B cell (primary cell): Measurements from ENCODE around the gene TUT4. TPM values are rescaled to one million over a fixed set of nuclear protein-coding genes. Genes with fewer than 3 reads are reported as not detected.
"Not testable (repeated sequence)": the region's sequence is repeated elsewhere in the genome, so short reads cannot be mapped to it uniquely, and the experiment has no call there.

Source experiments
- ATAC-seq: fragments of 200-7000 bp; cut with Tn5 transposase; one replicate; pipeline ENCODE4 v1.10.0; 2021; ENCODE audit warnings: low read depth, mild to moderate bottlenecking, moderate number of reproducible peaks, moderate library complexity
- CTCF ChIA-PET: fragments of 350-600 bp; sonication (Branson Sonifier 250); formaldehyde crosslinking; loops from one replicate; lab custom pipeline; 2021; ENCODE audit warnings: antibody characterized with exemption, inconsistent platforms; lab: Charles Lee
- POLR2A ChIA-PET: fragments of 350-600 bp; sonication (Branson Sonifier 250); formaldehyde crosslinking; loops from one replicate; lab custom pipeline; 2021; ENCODE audit warnings: antibody characterized with exemption; lab: Charles Lee
- DNase-seq: peaks from one replicate; pipeline ENCODE4 v3.0.0; 2013
- H2AFZ ChIP-seq: 2 replicates; pipeline ENCODE4 v1.6.1; 2012; ENCODE audit warnings: mild to moderate bottlenecking, low read depth, low read length; ENCODE audit not compliant: insufficient read depth, poor library complexity, severe bottlenecking
- H3K27ac ChIP-seq, 2 donors: 1 replicate in 1 of 2; 2 replicates in 1 of 2; pipeline ENCODE4 v1.5.1; 2012 to 2013; ENCODE audit warnings: low read length in 2 of 2, mild to moderate bottlenecking in 2 of 2, moderate library complexity in 1 of 2
- H3K27me3 ChIP-seq, 4 experiments: fragments of 200-600 bp in 1 of 4; sonication (generic) in 1 of 4; replicated peaks in 1 of 4; 1 replicate in 2 of 4; 2 replicates in 2 of 4; pipeline versions ENCODE4 v1.6.1 to v1.7.0; 2013 to 2016; ENCODE audit warnings: low read length in 3 of 4, mild to moderate bottlenecking in 2 of 4, mixed read lengths in 1 of 4, moderate library complexity in 1 of 4; ENCODE audit not compliant: insufficient read depth in 4 of 4, control insufficient read depth in 3 of 4; ENCODE audit errors: control extremely low read depth in 1 of 4
- H3K36me3 ChIP-seq, 2 experiments: replicated peaks in 1 of 2; 1 replicate in 1 of 2; 2 replicates in 1 of 2; pipeline versions ENCODE4 v1.6.1 to v1.7.1; 2013; ENCODE audit warnings: low read length in 1 of 2; ENCODE audit not compliant: insufficient read depth in 2 of 2, control insufficient read depth in 1 of 2; ENCODE audit errors: control extremely low read depth in 1 of 2, extremely low read depth in 1 of 2
- H3K4me1 ChIP-seq, 2 donors: fragments of 200-600 bp in 1 of 2; sonication (generic) in 1 of 2; 1 replicate in 1 of 2; 2 replicates in 1 of 2; pipeline versions ENCODE4 v1.5.1 to v1.6.1; 2013 to 2017; ENCODE audit warnings: low read length in 2 of 2; ENCODE audit not compliant: control insufficient read depth in 2 of 2, insufficient read depth in 2 of 2
- H3K4me2 ChIP-seq: replicated peaks from 2 replicates; pipeline ENCODE3; 2012; ENCODE audit warnings: mild to moderate bottlenecking, low read depth, low read length; ENCODE audit not compliant: poor library complexity, severe bottlenecking
- H3K4me3 ChIP-seq, 5 experiments: fragments of 200-600 bp in 1 of 5; sonication (generic) in 1 of 5; 1 replicate in 3 of 5; 2 replicates in 2 of 5; pipeline versions ENCODE4 v1.5.1 to v1.7.0; 2011 to 2016; ENCODE audit warnings: low read length in 4 of 5, mild to moderate bottlenecking in 4 of 5, low read depth in 2 of 5, control low read depth in 1 of 5, moderate library complexity in 1 of 5; ENCODE audit not compliant: insufficient read depth in 1 of 5; ENCODE audit errors: control extremely low read depth in 1 of 5, extremely low read depth in 1 of 5
- H3K79me2 ChIP-seq: fragments of 200-600 bp; sonication (generic); one replicate; pipeline ENCODE4 v1.6.0; 2016; ENCODE audit warnings: low read length; ENCODE audit not compliant: control insufficient read depth, insufficient read depth
- H3K9ac ChIP-seq: fragments of 200-600 bp; sonication (generic); 2 replicates; pipeline ENCODE4 v1.6.1; 2017; ENCODE audit warnings: mild to moderate bottlenecking, low read length, moderate library complexity
- H3K9me3 ChIP-seq, 3 donors: one replicate each; pipeline versions ENCODE4 v1.6.1 to v1.7.1; 2013; ENCODE audit warnings: low read length in 2 of 3; ENCODE audit not compliant: control insufficient read depth in 2 of 3, insufficient read depth in 1 of 3; ENCODE audit errors: control extremely low read depth in 1 of 3
- H4K20me1 ChIP-seq: 2 replicates; pipeline ENCODE4 v1.6.0; 2012; ENCODE audit warnings: mild to moderate bottlenecking, low read length; ENCODE audit not compliant: insufficient read depth, control insufficient read depth, poor library complexity, severe bottlenecking
- H3K27ac Mint-ChIP-seq: one replicate; pipeline ENCODE4 v1.8.0; 2021; ENCODE audit warnings: mixed read lengths
- H3K27me3 Mint-ChIP-seq: one replicate; pipeline ENCODE4 v1.8.0; 2021; ENCODE audit warnings: mixed read lengths
- H3K4me1 Mint-ChIP-seq: one replicate; pipeline ENCODE4 v1.8.0; 2021; ENCODE audit warnings: mixed read lengths
- H3K4me3 Mint-ChIP-seq: one replicate; pipeline ENCODE4 v1.8.0; 2021; ENCODE audit warnings: mixed read lengths
- H3K9me3 Mint-ChIP-seq: one replicate; pipeline ENCODE4 v1.8.0; 2022; ENCODE audit warnings: mixed read lengths; ENCODE audit not compliant: insufficient read depth
- EZH2 ChIP-seq: IDR thresholded peaks from 2 replicates; pipeline ENCODE4 v1.6.1; 2012; ENCODE audit warnings: borderline replicate concordance, low read depth, mild to moderate bottlenecking, moderate library complexity, low read length; ENCODE audit not compliant: insufficient read depth, poor library complexity, severe bottlenecking
- WGBS: methylation state at CpG from one replicate; pipeline ENCODE4 v1.1.5; 2013; ENCODE audit warnings: missing lambda C conversion rate; ENCODE audit not compliant: insufficient coverage; 5-methylcytosine and 5-hydroxymethylcytosine counted together
- intact Hi-C: fragments of 100-400 bp; cut with micrococcal nuclease; formaldehyde crosslinking; loops from one replicate; pipeline ENCODE4 v1.10.0; 2022
- polyA plus RNA-seq: library from polyadenylated mRNA; depleted of rRNA; stranded (reverse); fragments of >200 nt; gene quantifications from 2 replicates; pipeline ENCODE4 v1.2.3, GENCODE V29; 2012
- total RNA-seq, 2 donors: library from RNA; stranded (reverse); fragments of 120-200 nt in 1 of 2; gene quantifications; 1 replicate in 1 of 2; 2 replicates in 1 of 2; pipeline versions ENCODE4 v1.2.3 to v1.2.4, GENCODE V29; 2013 to 2022
- TF ChIP-seq, protein P1 (sequence below): fragments of 200-600 bp; IDR thresholded peaks from one replicate; pipeline ENCODE4 v1.8.0; 2022; ENCODE audit warnings: antibody characterized with exemption, mild to moderate bottlenecking

Gene TUT4
- total and polyA plus RNA-seq, 2 donors (not counting 1 experiment from before 2014, with no cell fraction given): 76.6 to 248 TPM

DNA sequence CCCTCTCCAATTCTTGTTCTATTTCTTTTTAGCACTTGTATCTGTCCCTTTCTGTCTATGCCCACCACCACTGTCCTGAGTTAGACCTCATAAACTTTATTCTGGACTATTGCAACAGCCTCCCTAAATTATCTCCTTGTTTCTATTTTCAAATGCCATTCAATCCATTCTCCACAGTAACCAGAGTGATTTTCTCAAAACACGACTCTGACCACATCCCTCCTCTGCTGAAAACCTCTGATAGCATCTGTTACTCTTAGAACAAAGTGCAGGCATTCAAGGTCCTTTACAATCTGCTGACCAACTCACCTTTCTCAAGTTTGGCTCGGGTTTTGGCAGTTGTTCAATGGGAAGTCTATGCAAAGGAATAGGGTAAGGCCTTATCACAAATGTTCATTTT, 26.5 kb upstream of the TUT4 start:
- H3K4me3 ChIP-seq: no peak overlapping the region
- H3K27me3 ChIP-seq: no peaks in the 10 kb centered on the region
- no peaks in the 10 kb centered on the region for H4K20me1 ChIP-seq
- Mint-ChIP-seq H3K9me3 (no peaks in the 10 kb centered on the region), H3K4me3 (no peak overlapping the region), H3K4me1 (peaks cover 7% of the 10 kb centered on the region), H3K27ac (no peak overlapping the region), H3K27me3 (no peaks in the 10 kb centered on the region)
- ChIA-PET CTCF (no interaction called here), POLR2A (no interaction called here)
- intact Hi-C loops: no loop called here
- H3K36me3 ChIP-seq: no peaks in the 10 kb centered on the region
- H3K9me3 ChIP-seq: no peaks in the 10 kb centered on the region
- no peak overlapping the region for H3K9ac ChIP-seq
- no peak overlapping the region for H3K27ac ChIP-seq
- H2AFZ ChIP-seq: no peak overlapping the region
- no peak overlapping the region for H3K4me2 ChIP-seq
- peaks cover 0 to 2% of the 10 kb centered on the region in 2 donors for H3K4me1 ChIP-seq
- TF ChIP-seq, protein P1, sequence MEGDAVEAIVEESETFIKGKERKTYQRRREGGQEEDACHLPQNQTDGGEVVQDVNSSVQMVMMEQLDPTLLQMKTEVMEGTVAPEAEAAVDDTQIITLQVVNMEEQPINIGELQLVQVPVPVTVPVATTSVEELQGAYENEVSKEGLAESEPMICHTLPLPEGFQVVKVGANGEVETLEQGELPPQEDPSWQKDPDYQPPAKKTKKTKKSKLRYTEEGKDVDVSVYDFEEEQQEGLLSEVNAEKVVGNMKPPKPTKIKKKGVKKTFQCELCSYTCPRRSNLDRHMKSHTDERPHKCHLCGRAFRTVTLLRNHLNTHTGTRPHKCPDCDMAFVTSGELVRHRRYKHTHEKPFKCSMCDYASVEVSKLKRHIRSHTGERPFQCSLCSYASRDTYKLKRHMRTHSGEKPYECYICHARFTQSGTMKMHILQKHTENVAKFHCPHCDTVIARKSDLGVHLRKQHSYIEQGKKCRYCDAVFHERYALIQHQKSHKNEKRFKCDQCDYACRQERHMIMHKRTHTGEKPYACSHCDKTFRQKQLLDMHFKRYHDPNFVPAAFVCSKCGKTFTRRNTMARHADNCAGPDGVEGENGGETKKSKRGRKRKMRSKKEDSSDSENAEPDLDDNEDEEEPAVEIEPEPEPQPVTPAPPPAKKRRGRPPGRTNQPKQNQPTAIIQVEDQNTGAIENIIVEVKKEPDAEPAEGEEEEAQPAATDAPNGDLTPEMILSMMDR: no peak
- no peak for TF ChIP-seq EZH2
- 0% methylated on average over 1 of the region's 2 CpGs for WGBS
- peaks cover 4% of the 10 kb centered on the region for H3K79me2 ChIP-seq
- DNase-seq: no peak
- no peak for ATAC-seq

DNA sequence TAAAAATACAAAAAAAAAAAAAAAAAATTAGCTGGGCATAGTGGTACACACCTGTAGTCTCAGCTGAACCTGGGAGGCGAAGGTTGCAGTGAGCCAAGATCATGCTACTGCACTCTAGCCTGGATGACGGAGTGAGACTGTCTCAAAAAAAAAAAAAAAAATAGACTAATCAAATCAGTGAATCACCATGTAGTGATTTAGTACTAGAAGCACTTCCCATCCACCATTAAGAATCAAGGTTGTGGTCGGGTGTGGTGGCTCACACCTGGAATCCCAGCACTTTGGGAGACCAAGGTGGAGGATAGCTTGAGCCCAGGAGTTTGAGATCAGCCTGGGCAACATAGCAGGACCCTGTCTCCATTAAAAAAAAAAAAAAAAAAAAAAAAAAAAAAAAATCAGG, 25.2 kb upstream of the TUT4 start:
- ChIA-PET POLR2A (interaction anchor here (0.6 to 0.7 kb wide), 3 partner anchors 25 to 143 kb away, joined by 6 to 11 read pairs (median 7); no protein-coding TSS in a partner anchor), CTCF (interaction anchor here (1.3 kb wide), 1 partner anchor 88 kb away, joined by 3 read pairs; no protein-coding TSS in a partner anchor)
- H3K27ac Mint-ChIP-seq, H3K4me3 Mint-ChIP-seq, H4K20me1 ChIP-seq, H3K4me2 ChIP-seq, DNase-seq, ATAC-seq, H3K4me1 Mint-ChIP-seq, H3K9me3 Mint-ChIP-seq, H3K4me3 ChIP-seq, intact Hi-C loops, H3K27me3 ChIP-seq, H3K36me3 ChIP-seq, H3K27ac ChIP-seq, H3K9ac ChIP-seq, H3K9me3 ChIP-seq, H2AFZ ChIP-seq, H3K4me1 ChIP-seq, H3K27me3 Mint-ChIP-seq, H3K79me2 ChIP-seq: not testable (repeated sequence)
- 100% methylated on average over 1 of the region's 3 CpGs for WGBS
